Psoas muscle (tissue), 8 donors: ENCODE results near the gene COL15A1. TPM values are rescaled to one million over a fixed set of nuclear protein-coding genes. Genes with fewer than 3 reads are reported as not detected.

Experiments
- ATAC-seq, 4 donors: fragments of 200-7000 bp; cut with Tn5 transposase; one replicate each; pipeline ENCODE4 v1.9.1; 2020; ENCODE audit warnings: moderate library complexity in 3 of 4, mild to moderate bottlenecking in 2 of 4
- DNase-seq, 2 donors: peaks; one replicate each; pipeline ENCODE4 v3.0.0-alpha.2; 2020
- H3K27ac ChIP-seq: fragments of 200-600 bp; one replicate; pipeline ENCODE4 v1.8.0; 2022
- H3K27me3 ChIP-seq, 3 donors: fragments of 200-600 bp in 1 of 3; one replicate each; pipeline versions ENCODE4 v1.6.1 to v1.8.0; 2013 to 2022; ENCODE audit warnings: low read length in 2 of 3, mild to moderate bottlenecking in 2 of 3, moderate library complexity in 1 of 3; ENCODE audit not compliant: insufficient read depth in 3 of 3
- H3K36me3 ChIP-seq, 2 donors: fragments of 200-600 bp in 1 of 2; one replicate each; pipeline versions ENCODE4 v1.6.1 to v1.8.0; 2013 to 2022; ENCODE audit warnings: low read depth in 1 of 2, mild to moderate bottlenecking in 1 of 2, moderate library complexity in 1 of 2; ENCODE audit not compliant: insufficient read depth in 1 of 2
- H3K4me1 ChIP-seq: fragments of 200-600 bp; one replicate; pipeline ENCODE4 v1.8.0; 2022
- H3K4me3 ChIP-seq: fragments of 200-600 bp; one replicate; pipeline ENCODE4 v1.8.0; 2022; ENCODE audit warnings: mild to moderate bottlenecking
- H3K9me3 ChIP-seq: fragments of 200-600 bp; one replicate; pipeline ENCODE4 v1.8.0; 2022
- CTCF ChIP-seq: fragments of 200-600 bp; IDR thresholded peaks from one replicate; pipeline ENCODE4 v1.8.0; 2022; ENCODE audit warnings: antibody characterized with exemption
- WGBS, 3 donors: extraction: QIAGEN DNeasy Blood & Tissue Kit; methylation state at CpG; one replicate each; pipeline versions ENCODE4 v1.1.6 to v1.1.7; 2013; 5-methylcytosine and 5-hydroxymethylcytosine counted together
- intact Hi-C, 2 donors: fragments of 100-400 bp; cut with DNase I; formaldehyde crosslinking; loops; one replicate each; pipeline versions ENCODE4 v1.11.0 to v1.14.2; 2022
- polyA plus RNA-seq, 3 donors: library from polyadenylated mRNA; stranded (reverse); fragments of 200-250 nt; gene quantifications; one replicate each; pipeline ENCODE4 v1.2.3, GENCODE V29; 2013
- total RNA-seq, 4 donors: library from RNA; stranded (reverse); fragmentation: NEBNext Ultra II Directional in 2 of 4; extraction: Animal tissue kit (Norgen Biotek cat#: 25700) in 2 of 4; gene quantifications; one replicate each; pipeline versions ENCODE4 v1.2.1 to v1.2.4, GENCODE V29; 2021 to 2023
- donor health status: healthy with polysubstance abuse.
- donor health status: DM: no; HTN: no; CAD: no; lungs with moderate emphysema.
- donor health status: Bipolar disorder and iron deficiency.
- donor health status: healthy.
- donor health status: DM: yes; HTN: yes; CAD: no.
- donor health status: DM: no; HTN: no; CAD: no.
- donor health status: DM: no; HTN: no; CAD: no.
- donor health status: DM: yes; HTN: yes; CAD: no.

The COL15A1 gene
- total and polyA plus RNA-seq, 7 donors, result 2.9 to 34.7 (median 7.5) TPM

GRCh38 chr9:98924946-98925820 is 18.5 kb upstream of the COL15A1 start:
- no peak for DNase-seq
- no peak for TF ChIP-seq CTCF
- H3K27ac ChIP-seq, result no peak overlapping the region
- intact Hi-C loops, result no loop called here
- ATAC-seq, result no peak
- H3K4me3 ChIP-seq, result no peak overlapping the region
- H3K36me3 ChIP-seq, result no peaks in the 10 kb centered on the region
- H3K27me3 ChIP-seq, result no peaks in the 10 kb centered on the region
- no peaks in the 10 kb centered on the region for H3K4me1 ChIP-seq
- H3K9me3 ChIP-seq, result no peaks in the 10 kb centered on the region
- 68 to 88% (median 75%) methylated on average over 15 of the region's 15 CpGs for WGBS, 3 donors

- 94 to 97% (median 96%) methylated on average over 2 of the region's 2 CpGs for WGBS, 3 donors
- Histone ChIP-seq H3K4me3 (no peak overlapping the region), H3K27ac (no peak overlapping the region), H3K9me3 (no peaks in the 10 kb centered on the region), H3K27me3 (no peaks in the 10 kb centered on the region), H3K36me3 (no peaks in the 10 kb centered on the region), H3K4me1 (no peaks in the 10 kb centered on the region)
- ATAC-seq (no peak), DNase-seq (no peak)
- intact Hi-C loops, result no loop called here
- no peak for TF ChIP-seq CTCF
Measured at GRCh38 chr9:98925956-98926355, 17.8 kb upstream of the COL15A1 start.

DNA sequence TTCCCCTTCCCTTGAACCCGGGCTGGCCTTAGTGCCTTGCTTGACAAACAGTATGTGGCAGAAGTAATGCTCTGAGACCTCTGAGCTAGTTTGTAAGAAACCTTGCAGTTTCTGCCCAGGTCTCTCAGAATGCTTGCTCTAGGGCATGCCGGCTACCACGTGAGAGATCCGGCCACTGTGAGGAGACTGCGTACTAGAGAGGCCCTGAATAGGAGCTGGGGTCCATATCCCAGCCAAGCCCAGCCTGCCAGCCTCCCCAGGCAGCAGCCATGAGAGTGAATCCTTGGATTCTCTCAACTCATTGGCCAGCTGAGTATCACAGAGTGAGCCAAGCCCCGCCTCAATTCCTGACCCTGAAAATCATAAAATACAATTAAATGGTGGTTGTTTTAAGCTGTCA is 16.0 kb upstream of the COL15A1 start:
- ATAC-seq (no peak), DNase-seq (no peak)
- no peaks in the 10 kb centered on the region for H3K36me3 ChIP-seq
- TF ChIP-seq CTCF, result no peak
- no peak overlapping the region for H3K4me3 ChIP-seq
- no peaks in the 10 kb centered on the region for H3K4me1 ChIP-seq
- no peaks in the 10 kb centered on the region for H3K9me3 ChIP-seq
- H3K27ac ChIP-seq, result no peak overlapping the region
- WGBS, 3 donors, result 56 to 62% (median 56%) methylated on average over 6 of the region's 6 CpGs
- no peaks in the 10 kb centered on the region for H3K27me3 ChIP-seq
- intact Hi-C loops, result no loop called here

DNA sequence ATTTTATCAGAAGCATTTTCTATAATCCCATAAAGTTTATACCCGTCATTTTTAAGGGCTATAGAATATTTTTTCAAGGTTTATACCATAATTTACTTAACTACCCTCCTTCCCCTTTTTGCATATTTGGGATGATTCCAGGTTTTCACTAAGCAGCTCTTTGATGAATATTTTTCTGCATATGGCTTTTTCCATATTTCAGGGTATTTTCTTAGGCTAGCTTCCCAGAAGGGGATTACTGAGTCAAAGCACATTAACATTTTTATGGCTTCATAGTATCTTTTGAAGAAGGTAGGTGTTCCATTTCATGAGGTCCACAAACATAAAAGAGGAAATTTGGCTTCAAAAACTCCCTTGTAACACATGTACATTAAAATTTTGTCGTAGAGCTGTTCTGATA is 14.6 kb upstream of the COL15A1 start:
- H3K36me3 ChIP-seq, result no peaks in the 10 kb centered on the region
- H3K9me3 ChIP-seq, result no peaks in the 10 kb centered on the region
- H3K27ac ChIP-seq, result no peak overlapping the region
- 73 to 79% (median 79%) methylated on average over 2 of the region's 2 CpGs for WGBS, 3 donors
- intact Hi-C loops, result no loop called here
- TF ChIP-seq CTCF, result no peak
- no peak overlapping the region for H3K4me3 ChIP-seq
- H3K4me1 ChIP-seq, result no peaks in the 10 kb centered on the region
- no peaks in the 10 kb centered on the region for H3K27me3 ChIP-seq
- no peak for DNase-seq
- no peak for ATAC-seq
